T-helper 2 cell treated with Interferon-gamma antibody and Interleukin-4, amounts not matched to agents 100 ng/mL and 5 ng/mL, for 36 hours (primary cell): Measurements from ENCODE around the gene CPLANE2. TPM values are rescaled to one million over a fixed set of nuclear protein-coding genes. Genes with fewer than 3 reads are reported as not detected.
"Not testable (repeated sequence)": the region's sequence is repeated elsewhere in the genome, so short reads cannot be mapped to it uniquely, and the experiment has no call there.

ENCODE experiments used
- intact Hi-C: fragments of 100-400 bp; cut with micrococcal nuclease; formaldehyde crosslinking; loops from one replicate; pipeline ENCODE4 v1.15.1; 2023
- total RNA-seq: library from RNA; stranded (reverse); gene quantifications from 2 replicates; pipeline ENCODE4 v1.2.3, GENCODE V29; 2022

CPLANE2 gene, protein sequence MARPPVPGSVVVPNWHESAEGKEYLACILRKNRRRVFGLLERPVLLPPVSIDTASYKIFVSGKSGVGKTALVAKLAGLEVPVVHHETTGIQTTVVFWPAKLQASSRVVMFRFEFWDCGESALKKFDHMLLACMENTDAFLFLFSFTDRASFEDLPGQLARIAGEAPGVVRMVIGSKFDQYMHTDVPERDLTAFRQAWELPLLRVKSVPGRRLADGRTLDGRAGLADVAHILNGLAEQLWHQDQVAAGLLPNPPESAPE
- 6.1 and 6.3 TPM in 2 replicates for total RNA-seq

DNA sequence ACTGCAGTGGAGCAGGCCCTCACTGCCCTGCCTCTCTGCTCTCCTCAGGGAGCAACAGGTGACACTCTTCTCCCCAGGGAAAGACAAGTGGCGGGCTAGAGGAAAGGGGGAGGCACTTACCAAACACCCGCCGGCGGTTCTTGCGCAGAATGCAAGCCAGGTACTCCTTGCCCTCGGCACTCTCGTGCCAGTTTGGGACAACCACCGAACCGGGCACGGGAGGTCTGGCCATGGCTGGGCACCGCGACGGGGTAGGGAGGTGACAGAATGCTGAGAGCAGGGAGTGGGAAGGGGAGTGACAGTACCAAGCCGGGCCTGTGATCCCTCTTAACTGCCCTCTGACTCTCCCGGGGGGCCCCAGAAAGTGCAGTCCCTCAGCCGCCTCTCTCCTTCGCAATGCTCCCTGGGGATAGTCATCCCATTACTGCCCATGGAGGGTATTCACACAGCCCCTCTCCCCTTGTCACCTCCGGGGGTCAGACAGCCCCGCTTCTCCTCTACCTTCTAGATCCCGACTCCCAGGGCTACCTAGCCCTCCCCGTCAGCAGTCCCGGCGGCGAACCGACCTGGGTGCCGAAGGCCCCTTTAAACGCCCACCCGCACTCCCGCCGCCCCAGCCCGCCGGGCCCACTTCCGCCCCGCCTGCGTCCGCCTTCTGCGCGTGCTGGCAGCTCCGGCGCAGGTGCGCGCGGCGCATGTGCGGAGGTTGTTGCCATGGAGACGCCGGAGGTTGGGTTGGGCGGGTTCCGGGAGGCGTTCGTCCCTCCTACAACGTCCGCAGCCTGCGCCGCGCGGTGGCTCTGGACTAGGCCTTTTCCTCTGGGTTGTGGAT lies at the start of gene CPLANE2:
Gene CPLANE2 (minus strand): TSS at position 673 of the 832 bp plus-strand sequence. CDS start 441 bp downstream, at position 232.
- intact Hi-C loops, result loop anchor here (1.0 to 2.0 kb wide), 3 partner anchors 19 to 130 kb away; partner anchors contain the start of gene SZRD1

DNA sequence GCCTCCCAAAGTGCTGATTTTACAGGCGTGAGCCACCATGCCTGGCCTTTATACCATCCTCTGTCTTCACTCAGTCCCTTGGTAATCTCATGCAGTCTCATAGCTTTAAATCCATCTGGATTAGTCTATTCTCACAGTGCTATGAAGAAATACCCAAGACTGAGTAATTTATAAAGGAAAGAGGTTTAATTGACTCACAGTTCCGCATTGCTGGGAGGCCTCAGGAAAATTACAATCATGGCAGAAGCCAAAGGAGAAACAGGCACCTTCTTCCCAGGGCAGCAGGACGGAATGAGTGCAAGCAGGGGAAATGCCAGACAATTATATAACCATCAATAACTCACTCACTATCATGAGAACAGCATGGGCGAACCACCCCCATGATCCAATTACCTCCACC lies 49.1 kb upstream of the CPLANE2 start:
- intact Hi-C loops, result no loop called here

DNA sequence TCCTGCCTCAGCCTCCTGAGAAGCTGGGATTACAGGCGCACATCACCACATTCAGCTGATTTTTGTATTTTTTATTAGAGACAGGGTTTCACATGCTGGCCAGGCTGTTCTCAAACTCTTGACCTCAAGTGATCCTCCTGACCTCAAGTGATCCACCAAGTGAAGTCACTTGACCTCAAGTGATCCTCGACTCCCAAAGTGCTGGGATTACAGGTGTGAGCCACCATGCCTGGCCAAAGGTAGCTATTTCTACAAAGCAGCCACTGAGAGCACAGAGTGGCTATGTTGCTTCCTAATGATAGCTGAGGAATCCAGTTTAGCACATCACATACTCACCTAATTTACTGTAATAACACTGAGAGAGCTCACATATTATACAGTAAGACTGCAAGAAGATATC lies 44.8 kb upstream of the CPLANE2 start:
- intact Hi-C loops, result no loop called here

DNA sequence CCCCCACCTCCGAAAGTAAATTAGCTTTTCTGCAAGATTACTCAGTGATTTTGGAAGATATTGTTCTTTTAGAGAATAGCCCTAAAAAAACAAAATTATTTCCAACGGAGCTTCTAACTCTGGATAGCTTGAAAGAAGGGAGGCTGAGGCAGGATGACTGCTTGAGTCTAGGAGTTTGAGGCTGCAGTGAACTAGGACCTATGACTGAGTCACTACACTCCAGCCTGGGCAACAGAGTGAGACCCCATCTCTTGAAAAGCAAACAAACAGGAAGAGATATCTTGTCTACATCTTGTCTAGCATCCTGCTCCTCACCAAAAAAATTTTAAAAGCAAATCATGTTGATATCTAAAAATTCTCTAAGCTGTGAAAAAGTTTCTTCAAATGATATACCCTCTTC lies 42.2 kb upstream of the CPLANE2 start:
- intact Hi-C loops, result no loop called here

DNA sequence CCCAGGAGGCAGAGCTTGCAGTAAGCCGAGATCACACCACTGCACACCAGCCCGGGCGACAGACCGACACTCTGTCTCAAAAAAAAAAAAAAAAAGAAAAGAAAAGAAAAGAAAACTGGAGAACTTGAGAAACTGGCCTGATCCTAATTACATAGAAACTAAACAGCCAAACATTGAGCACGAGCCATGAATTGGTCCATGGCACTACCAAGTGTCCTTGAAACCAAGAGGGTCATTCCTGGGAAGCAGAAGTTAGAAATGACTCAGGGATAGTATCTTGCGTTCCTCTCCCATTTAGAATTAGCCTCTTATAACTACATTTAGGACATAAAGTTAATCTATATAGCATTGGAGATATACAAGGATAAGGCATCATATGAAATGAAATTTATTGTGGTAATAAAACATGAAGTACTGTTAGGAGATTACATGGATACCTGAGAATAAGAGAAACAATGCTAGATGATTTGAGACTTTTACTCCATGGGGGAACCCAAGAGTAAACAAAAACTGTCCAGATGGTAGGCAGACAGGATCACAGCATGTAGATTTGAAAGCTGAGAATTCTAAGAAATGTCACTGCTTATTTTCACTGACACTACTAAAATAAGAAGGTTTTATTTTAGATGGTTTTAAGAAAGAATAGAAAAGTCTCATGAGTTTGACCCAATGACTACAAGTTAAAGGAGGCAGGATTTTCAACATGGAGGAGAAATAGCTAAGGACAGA lies 39.5 kb upstream of the CPLANE2 start:
- intact Hi-C loops, result no loop called here

DNA sequence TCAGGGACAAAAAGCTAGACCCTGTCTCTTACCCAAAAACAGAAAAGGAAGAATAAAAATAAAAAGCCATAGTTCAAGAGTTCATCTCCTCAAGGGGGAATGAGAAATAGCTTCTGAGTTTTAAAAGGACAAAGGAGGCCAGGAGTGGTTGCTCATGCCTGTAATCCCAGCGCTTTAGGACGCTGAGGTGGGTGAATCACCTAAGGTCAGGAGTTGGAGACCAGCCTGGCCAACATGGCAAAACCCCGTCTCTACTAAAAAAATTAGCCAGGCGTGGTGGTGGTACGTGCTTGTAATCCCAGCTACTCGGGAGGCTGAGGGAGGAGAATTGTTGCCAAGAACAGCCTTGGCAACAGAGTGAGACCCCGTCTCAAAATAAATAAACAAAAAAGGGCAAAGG lies 38.6 kb upstream of the CPLANE2 start:
- intact Hi-C loops, result no loop called here

DNA sequence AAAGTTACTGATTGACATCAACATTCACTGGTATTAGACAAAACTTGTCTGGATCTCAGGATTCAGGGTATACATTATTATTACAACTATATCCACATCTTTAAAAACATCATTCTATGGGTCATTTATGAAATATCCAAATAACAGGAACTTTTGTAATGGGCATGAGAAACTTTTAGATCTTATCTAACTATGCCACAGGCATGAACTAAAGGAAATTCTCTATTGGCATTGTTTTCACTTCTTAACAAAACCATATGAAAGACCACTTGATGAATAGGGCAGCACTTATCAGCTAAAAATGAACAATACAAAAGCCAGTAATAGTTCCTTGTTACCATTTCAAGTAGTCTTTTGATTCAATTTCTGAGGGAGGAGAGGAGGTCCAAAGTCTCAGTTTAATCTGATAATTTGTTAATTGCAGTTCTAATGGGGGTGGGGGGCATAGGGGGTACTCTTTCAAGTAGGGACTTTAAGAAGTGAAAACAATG lies 30.8 kb upstream of the CPLANE2 start:
- intact Hi-C loops, result no loop called here

DNA sequence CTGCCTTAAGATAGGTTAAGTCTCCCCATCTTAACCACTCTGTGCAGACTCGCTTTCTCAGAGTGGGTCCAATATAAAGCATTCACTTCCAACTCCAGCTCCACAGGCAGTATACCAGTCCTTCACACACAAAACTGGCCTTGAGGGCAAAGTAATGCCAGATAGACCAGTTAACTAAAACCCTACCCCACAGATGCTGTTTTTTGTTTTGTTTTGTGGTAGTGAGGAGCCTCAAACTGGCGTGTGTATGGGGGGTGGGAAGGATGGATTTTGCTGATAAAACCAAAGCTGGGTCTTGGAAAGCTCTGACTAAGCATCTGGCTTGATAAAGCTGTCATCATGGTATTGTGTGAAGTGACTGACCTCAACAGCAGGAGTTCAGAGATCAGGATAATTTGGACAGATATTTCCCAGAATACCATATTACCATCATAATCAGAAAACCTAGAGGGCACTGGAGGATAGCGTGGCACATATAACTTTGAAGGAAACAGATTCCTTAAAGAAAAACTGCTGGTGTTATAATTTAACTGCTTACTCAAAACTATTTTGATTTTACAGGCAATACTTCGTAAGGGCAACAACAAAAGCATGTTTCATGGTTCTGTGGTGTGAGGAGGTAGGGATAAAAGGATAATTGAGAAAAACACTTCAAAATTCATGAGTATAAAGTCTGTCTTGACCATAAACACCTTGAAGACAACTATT lies 29.6 kb upstream of the CPLANE2 start:
- intact Hi-C loops, result no loop called here

DNA sequence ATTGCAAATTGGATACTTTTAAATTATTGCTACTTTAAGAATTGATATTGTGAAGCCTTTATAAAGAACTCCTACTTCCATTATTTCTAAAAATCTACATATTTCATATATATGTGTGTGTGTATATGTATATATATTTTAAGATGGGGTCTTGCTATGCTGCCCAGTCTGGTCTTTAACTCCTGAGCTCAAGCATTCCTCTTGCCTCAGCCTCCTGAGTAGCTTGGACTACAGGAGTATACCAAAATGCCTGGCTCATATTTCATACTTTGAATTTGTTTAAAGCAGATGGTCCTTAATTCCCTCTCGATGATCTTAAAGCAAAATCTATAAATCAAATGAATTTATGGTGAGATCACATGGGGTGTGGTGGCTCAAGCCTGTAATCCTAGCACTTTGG lies 25.1 kb upstream of the CPLANE2 start:
- intact Hi-C loops, result no loop called here

DNA sequence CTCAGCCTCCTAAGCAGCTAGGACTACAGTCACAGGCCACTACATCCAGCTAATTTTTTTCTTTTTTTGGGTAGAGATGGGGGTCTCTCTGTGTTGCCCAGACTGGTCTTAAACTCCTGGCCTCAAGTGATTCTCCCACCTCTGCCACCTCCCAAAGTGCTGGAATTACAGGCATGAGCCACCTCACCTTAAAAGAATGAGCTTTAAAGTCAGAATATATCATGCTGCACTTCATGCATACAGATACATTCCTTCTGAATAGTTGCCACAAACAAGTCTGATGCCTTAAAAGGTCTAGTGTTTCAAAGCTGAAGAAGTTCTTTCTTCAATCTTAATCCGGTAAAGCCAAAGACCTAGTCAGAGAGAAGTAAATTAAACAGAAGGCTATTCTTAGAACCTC lies 23.8 kb upstream of the CPLANE2 start:
- intact Hi-C loops, result no loop called here

DNA sequence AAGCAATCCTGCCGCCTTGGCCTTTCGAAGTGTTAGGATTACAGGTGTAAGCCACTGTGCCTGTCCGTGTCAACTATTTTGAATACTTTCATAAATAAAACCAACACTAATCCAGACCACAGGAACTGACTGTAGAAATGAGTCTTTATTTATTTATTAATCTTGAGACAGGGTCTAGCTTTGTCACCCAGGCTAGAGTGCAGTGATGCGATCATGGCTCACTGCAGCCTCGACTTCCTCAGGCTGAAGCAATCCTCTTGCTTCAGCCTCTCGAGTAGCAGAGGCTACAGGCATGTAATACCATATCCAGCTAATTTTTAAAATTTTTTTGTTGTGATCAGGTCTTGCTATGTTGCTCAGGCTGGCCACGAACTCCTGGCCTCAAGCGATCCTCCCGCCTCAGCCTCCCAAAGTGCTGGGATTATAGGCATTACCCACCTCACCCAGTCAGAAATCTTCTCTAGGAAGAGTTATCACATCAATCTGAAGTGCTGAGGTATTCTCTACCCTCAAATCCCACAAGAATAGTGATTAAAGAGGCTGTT lies 21.7 kb upstream of the CPLANE2 start:
- intact Hi-C loops, result no loop called here

DNA sequence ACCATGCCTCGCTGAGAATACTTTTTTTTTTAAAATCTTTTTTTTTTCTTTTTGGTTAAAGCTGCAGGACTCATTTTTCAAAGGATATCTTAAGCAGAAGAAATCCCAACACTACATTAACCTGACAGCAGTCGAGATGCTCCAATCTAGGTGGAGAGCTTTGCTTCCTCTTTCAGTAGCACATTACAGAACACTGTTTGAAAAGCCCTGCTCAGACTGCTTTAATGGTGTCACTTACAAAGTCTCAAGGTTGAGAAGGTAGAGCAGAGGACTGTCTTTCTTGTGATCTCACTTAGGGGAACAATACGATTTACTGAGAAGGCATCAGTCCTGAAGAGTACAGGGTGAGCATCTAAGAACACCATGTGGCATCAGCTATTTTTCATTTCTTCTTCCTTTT lies 21.0 kb upstream of the CPLANE2 start:
- intact Hi-C loops, result no loop called here

DNA sequence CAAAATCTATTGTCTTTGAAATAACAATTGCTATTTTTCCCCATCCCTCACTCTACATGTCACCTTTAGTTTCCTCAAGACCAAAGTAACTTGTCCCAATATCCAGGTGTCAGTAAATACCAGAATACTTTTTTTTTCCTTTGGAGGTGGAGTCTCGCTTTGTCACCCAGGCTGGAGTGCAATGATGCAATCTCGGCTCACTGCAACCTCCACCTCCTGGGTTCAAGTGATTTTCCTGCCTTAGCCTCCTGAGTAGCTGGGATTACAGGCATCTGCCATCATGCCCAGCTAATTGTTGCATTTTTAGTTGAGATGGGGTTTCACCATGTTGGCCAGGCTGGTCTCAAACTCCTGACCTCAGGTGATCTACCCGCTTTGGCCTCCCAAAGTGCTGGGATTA lies 20.6 kb upstream of the CPLANE2 start:
- intact Hi-C loops, result not testable (repeated sequence)

DNA sequence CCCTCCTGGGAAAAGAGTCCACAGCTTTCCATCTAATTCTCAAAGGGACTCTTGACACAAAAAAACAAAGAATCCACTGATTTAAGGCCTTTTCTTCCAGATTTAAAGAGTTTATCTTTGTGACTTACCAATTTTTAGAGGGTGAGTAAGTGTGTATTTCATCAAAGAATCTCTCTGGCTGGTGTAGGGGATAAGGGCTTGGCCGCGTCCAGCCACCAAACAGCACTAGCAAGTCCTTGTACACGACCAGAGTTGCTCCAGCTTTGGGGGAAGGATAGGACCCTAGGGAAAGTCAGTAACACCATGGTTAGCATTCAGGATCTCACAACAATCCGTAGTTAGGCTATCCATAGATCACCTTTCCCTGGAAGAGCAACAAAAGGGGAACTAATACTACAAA lies 19.5 kb upstream of the CPLANE2 start:
- intact Hi-C loops, result no loop called here

DNA sequence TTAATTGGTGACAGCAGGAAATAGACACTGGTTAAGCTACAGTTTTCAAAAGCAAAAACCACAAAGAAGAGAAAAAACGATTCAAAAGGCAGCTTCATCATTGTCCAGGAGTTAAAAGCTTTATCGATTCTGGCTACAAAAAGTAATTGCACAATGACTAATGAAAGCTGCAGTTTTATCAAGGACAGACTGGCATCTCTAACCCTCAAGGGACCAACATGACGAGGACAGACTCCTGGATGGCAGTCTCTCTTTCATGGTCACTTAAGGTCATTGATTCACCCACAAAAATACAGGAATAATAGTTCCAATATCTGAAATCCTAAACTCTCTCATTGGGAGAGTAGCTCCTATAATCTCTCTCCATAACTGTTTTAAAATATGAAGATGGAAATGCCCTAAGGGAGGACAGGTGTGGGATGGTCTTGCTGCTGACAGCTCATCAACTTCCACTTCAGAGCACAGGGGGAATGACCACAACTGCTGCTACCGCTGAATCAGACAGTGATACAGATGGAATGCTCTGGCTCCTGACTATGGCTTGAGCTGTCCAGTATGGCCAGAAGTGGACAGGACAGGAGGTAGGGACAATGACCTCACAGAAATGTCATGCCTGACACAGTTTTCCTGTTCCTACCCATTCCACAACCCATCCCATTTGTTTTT lies 17.4 kb upstream of the CPLANE2 start:
- intact Hi-C loops, result no loop called here

DNA sequence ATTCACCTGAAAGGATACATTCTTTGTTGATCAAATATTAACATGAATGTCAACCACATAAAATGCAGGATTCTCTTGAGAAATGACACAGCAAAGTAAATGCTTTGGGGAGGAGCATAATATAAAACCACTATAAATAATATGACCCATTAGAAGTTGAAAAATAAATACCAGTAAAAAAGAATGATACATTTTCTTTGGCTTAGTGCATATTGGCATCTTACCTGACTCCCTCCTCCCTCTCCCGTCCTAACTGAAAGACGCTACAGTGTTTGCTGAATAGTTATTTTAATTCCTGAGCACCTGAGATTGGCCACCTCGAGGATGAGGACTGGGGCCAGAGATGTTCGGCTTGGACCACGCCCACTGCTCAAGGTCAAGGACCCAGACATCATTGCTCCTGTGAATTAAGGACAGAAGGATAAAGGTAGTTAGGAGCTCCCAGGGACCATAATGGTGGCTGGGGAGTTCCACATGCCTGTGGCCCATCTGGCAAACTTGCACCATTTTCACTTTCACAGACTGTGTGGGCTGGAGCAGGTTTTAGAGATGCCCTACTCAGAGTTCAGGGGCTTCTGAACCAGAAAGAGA lies 16.4 kb upstream of the CPLANE2 start:
- intact Hi-C loops, result no loop called here

DNA sequence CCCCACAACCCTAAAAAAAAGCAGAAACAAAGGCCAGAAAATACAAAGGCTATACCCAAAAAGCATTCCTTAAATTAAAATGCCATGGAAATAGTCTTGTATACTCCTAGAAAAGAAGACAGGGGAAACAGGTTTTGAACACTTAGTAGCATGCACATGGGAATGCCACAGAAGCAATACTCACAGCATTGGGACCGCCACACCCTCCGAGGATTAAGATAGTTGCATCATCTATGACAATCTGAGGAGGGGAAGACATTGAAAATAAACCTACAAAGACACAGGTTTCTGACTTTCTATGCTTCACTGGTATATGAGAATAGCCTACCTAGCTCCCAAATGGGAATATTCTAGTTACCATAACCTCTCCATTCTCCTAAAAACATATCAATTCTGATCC lies 15.9 kb upstream of the CPLANE2 start:
- intact Hi-C loops, result no loop called here

DNA sequence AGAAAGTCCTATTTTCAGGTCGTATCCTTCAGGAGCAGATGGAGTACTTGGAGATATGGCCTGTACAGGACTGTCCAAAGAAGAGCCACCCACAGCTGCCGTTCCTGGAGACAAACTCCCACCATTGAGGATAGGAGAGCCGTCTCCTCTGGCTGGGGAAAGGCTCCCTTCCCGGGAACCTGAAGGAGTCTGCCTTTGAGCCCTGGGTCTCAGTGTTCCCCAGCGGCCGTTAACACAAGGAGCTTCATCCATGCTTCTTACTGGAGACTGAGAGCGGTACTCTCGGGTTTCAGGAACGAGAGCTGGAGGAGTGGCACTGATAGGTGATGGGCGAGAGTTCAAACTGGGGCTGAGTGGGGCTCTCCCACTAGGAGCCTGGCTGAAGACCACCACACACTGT lies 14.4 kb upstream of the CPLANE2 start:
- intact Hi-C loops, result no loop called here

DNA sequence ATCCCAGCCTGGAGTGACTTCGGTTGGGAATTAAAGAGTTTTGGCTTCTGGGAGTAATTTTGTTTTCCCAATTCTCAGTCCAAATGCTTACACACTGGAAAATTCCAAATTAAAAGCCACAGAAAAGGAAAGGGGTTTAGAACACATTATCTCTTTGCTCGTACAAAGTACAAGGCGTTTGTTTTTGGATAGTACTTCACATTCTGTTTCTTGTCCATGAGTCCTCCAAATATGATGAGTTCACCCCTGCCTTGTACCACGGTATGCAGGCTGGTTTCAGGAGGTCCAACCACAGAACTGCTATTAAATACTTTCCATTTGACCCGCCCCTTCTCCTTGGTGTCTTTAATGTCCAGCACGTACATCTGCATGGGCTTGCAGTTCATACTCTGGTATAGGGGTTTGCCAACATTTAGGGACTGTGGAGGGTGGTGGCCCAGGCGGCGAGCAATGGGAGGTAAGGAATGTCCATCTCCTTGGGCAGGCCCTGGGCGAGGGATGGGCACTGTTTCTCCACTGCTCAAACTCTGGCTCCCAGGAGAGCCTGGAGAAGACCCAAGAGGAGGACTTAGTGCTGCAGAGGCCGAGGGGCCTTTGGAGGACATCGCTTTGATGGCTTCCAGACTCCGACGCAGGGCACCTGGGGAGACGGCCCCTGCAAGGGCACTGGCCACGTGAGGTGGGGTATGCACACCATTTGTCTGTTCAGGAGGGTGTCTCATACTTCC lies 13.7 kb upstream of the CPLANE2 start:
- intact Hi-C loops, result no loop called here
